Astrocyte (in vitro differentiated cells and primary cell): ENCODE results near the gene C1R. TPM values are rescaled to one million over a fixed set of nuclear protein-coding genes. Genes with fewer than 3 reads are reported as not detected.

Source experiments
- DNase-seq: peaks from one replicate; pipeline ENCODE4 v3.0.0-alpha.2; 2010; ENCODE audit warnings: low read depth
- FAIRE-seq: peaks from 2 replicates; lab custom pipeline; 2011; peaks lifted over from hg19 to GRCh38; lab: Jason Lieb, UNC
- H2AFZ ChIP-seq: 2 replicates; pipeline ENCODE4 v1.6.0; 2012; ENCODE audit warnings: low read depth, low read length, inconsistent platforms
- H3K27ac ChIP-seq: 2 replicates; pipeline ENCODE4 v1.5.1; 2011; ENCODE audit warnings: low read depth, low read length, inconsistent platforms
- H3K27me3 ChIP-seq: 2 replicates; pipeline ENCODE4 v1.6.0; 2011; ENCODE audit warnings: low read length, inconsistent platforms; ENCODE audit not compliant: insufficient read depth
- H3K36me3 ChIP-seq: 2 replicates; pipeline ENCODE4 v1.5.1; 2011; ENCODE audit warnings: low read length, inconsistent platforms; ENCODE audit not compliant: insufficient read depth
- H3K4me1 ChIP-seq: 2 replicates; pipeline ENCODE4 v1.5.1; 2011; ENCODE audit warnings: low read length, inconsistent platforms; ENCODE audit not compliant: insufficient read depth
- H3K4me2 ChIP-seq: 2 replicates; pipeline ENCODE4 v1.6.0; 2012; ENCODE audit warnings: low read length, inconsistent platforms
- H3K4me3 ChIP-seq: 2 replicates; pipeline ENCODE4 v1.5.1; 2011; ENCODE audit warnings: low read depth, mild to moderate bottlenecking, low read length, inconsistent platforms; ENCODE audit not compliant: insufficient read depth
- H3K79me2 ChIP-seq: 2 replicates; pipeline ENCODE4 v1.6.0; 2012; ENCODE audit warnings: mild to moderate bottlenecking, low read length, inconsistent platforms; ENCODE audit not compliant: insufficient read depth
- H3K9ac ChIP-seq: 2 replicates; pipeline ENCODE4 v1.6.0; 2012; ENCODE audit warnings: mild to moderate bottlenecking, low read length, inconsistent platforms
- H3K9me3 ChIP-seq: 2 replicates; pipeline ENCODE4 v1.5.1; 2012; ENCODE audit warnings: low read depth, mild to moderate bottlenecking, low read length, inconsistent platforms; ENCODE audit not compliant: insufficient read depth
- H4K20me1 ChIP-seq: 2 replicates; pipeline ENCODE4 v1.6.0; 2012; ENCODE audit warnings: low read length, inconsistent platforms; ENCODE audit not compliant: insufficient read depth
- H3K27ac Mint-ChIP-seq: one replicate; pipeline ENCODE4 v1.8.0; 2021; ENCODE audit warnings: mild to moderate bottlenecking, mixed read lengths; ENCODE audit not compliant: unreplicated experiment
- H3K27me3 Mint-ChIP-seq: one replicate; pipeline ENCODE4 v1.8.0; 2021; ENCODE audit warnings: low read depth, mixed read lengths; ENCODE audit not compliant: unreplicated experiment
- H3K36me3 Mint-ChIP-seq: one replicate; pipeline ENCODE4 v1.8.0; 2021; ENCODE audit warnings: low read depth, mixed read lengths; ENCODE audit not compliant: unreplicated experiment
- H3K4me1 Mint-ChIP-seq: one replicate; pipeline ENCODE4 v1.8.0; 2021; ENCODE audit warnings: low read depth, mixed read lengths; ENCODE audit not compliant: unreplicated experiment
- H3K4me3 Mint-ChIP-seq: one replicate; pipeline ENCODE4 v1.8.0; 2021; ENCODE audit warnings: mild to moderate bottlenecking, moderate library complexity, mixed read lengths; ENCODE audit not compliant: unreplicated experiment
- H3K9me3 Mint-ChIP-seq: one replicate; pipeline ENCODE4 v1.8.0; 2021; ENCODE audit warnings: mild to moderate bottlenecking, mixed read lengths; ENCODE audit not compliant: unreplicated experiment
- CTCF ChIP-seq: IDR thresholded peaks from 2 replicates; pipeline ENCODE4 v1.5.1; 2011; ENCODE audit warnings: low read depth, mild to moderate bottlenecking, inconsistent platforms, low read length, moderate library complexity; ENCODE audit not compliant: insufficient read depth
- EZH2 ChIP-seq: IDR thresholded peaks from 2 replicates; pipeline ENCODE4 v1.6.1; 2012; ENCODE audit warnings: mild to moderate bottlenecking, low read length, inconsistent platforms; ENCODE audit not compliant: insufficient read depth
- total RNA-seq: library from RNA; stranded (reverse); gene quantifications from 2 replicates; pipeline ENCODE4 v1.2.1, GENCODE V29; 2021

C1R gene
- total RNA-seq, 1 donor from 2014 or later: 0.86 TPM

DNA sequence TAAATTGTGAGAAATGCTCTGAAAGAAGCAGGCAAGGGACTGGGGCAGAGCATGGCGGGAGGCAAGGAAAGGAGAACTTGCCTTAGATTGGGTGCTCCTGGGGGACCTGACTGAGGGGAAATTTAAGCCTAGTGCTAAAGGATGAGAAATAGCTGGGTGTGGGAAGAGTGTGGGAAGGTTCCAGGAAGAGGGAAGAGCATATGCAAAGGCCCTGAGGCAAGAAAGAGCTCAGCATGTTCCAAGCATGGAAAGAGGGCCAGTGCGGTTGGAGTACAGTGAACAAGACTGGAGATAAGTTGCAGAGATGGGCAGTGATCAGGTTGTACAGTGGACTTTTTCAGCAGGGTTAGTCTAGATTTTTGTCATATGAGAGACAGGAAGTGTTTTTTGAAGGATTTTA lies 47.0 kb upstream of the C1R start:
- Mint-ChIP-seq H3K9me3 (peaks cover 7% of the 10 kb centered on the region), H3K4me3 (no peak overlapping the region), H3K27ac (no peak overlapping the region), H3K4me1 (no peaks in the 10 kb centered on the region), H3K36me3 (peaks cover 49% of the 10 kb centered on the region), H3K27me3 (peaks cover 6% of the 10 kb centered on the region)
- Histone ChIP-seq H3K27me3 (no peaks in the 10 kb centered on the region), H2AFZ (no peak overlapping the region), H3K9ac (no peak overlapping the region), H3K9me3 (no peaks in the 10 kb centered on the region), H3K36me3 (peaks cover 5% of the 10 kb centered on the region), H3K4me1 (no peaks in the 10 kb centered on the region), H3K4me2 (no peak overlapping the region), H3K4me3 (no peak overlapping the region), H3K27ac (no peak overlapping the region), H3K79me2 (no peaks in the 10 kb centered on the region), H4K20me1 (no peaks in the 10 kb centered on the region)
- no peak for FAIRE-seq
- TF ChIP-seq EZH2 (no peak), CTCF (no peak)
- no peak for DNase-seq

DNA sequence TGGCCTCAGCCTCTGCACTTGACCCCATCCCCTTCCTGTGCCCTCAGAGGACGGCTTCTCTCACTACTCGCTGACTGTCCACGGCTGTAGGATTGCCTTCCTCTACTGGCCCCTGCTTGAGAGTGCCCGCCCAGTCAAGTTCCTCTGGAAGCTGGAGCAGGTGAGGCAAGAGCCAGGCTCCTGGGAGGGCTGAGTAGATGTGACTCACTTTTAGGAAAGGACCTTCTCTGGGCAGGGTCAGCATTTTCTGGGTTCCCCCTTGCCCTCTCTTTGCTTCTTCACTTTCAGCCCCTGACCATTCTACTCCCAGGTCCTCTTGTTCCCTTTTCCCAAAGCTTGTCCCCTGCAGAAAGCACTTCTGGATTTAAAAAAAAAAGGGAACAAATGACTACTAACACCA lies 45.7 kb upstream of the C1R start:
- no peak overlapping the region for H2AFZ ChIP-seq
- DNase-seq: no peak
- H3K4me1 ChIP-seq: no peaks in the 10 kb centered on the region
- Mint-ChIP-seq H3K9me3 (peaks cover 5% of the 10 kb centered on the region), H3K27ac (no peak overlapping the region), H3K4me1 (no peaks in the 10 kb centered on the region), H3K36me3 (peaks cover 59% of the 10 kb centered on the region), H3K27me3 (peaks cover 8% of the 10 kb centered on the region), H3K4me3 (no peak overlapping the region)
- TF ChIP-seq EZH2 (no peak), CTCF (no peak)
- H4K20me1 ChIP-seq: no peaks in the 10 kb centered on the region
- no peaks in the 10 kb centered on the region for H3K27me3 ChIP-seq
- no peaks in the 10 kb centered on the region for H3K9me3 ChIP-seq
- no peaks in the 10 kb centered on the region for H3K79me2 ChIP-seq
- H3K27ac ChIP-seq: no peak overlapping the region
- no peak overlapping the region for H3K4me2 ChIP-seq
- FAIRE-seq: no peak
- peaks cover 2% of the 10 kb centered on the region for H3K36me3 ChIP-seq
- no peak overlapping the region for H3K4me3 ChIP-seq
- no peak overlapping the region for H3K9ac ChIP-seq

DNA sequence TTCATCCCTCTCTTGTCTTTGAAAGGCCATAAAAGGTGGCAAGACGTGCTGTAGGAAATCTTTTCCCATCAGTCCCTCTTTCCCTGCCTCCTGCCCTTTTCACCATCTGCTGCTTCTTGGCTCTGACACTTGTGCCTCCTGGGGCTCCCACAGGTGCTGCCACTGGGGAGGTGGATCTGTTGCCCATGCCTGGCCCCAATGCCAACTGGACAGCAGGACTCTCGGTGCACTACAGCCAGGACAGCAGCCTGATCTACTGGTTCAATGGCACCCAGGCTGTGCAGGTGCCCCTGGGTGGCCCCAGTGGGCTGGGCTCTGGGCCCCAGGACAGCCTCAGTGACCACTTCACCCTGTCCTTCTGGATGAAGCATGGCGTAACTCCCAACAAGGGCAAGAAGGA lies 44.4 kb upstream of the C1R start:
- Histone ChIP-seq H4K20me1 (peaks cover 11% of the 10 kb centered on the region), H3K36me3 (peaks cover 2% of the 10 kb centered on the region), H3K9me3 (no peaks in the 10 kb centered on the region), H3K27me3 (no peaks in the 10 kb centered on the region), H3K4me2 (no peak overlapping the region), H2AFZ (no peak overlapping the region), H3K4me3 (no peak overlapping the region), H3K4me1 (no peaks in the 10 kb centered on the region), H3K79me2 (no peaks in the 10 kb centered on the region), H3K27ac (no peak overlapping the region), H3K9ac (no peak overlapping the region)
- TF ChIP-seq CTCF (no peak), EZH2 (no peak)
- DNase-seq (no peak), FAIRE-seq (no peak)
- peaks cover 5% of the 10 kb centered on the region for H3K9me3 Mint-ChIP-seq
- H3K4me1 Mint-ChIP-seq: no peaks in the 10 kb centered on the region
- peaks cover 57% of the 10 kb centered on the region for H3K36me3 Mint-ChIP-seq
- H3K27me3 Mint-ChIP-seq: peaks cover 8% of the 10 kb centered on the region
- H3K4me3 Mint-ChIP-seq: no peak overlapping the region
- no peak overlapping the region for H3K27ac Mint-ChIP-seq
